Spleen (tissue), 7 donors: ENCODE measurements around the gene PPTC7.

Source experiments
- CTCF ChIP-seq, 11 experiments: fragments of 200-600 bp in 7 of 11; fragments of 450-650 bp in 4 of 11; sonication (generic) in 4 of 11; IDR thresholded peaks in 8 of 11; conservative IDR thresholded peaks in 3 of 11; 1 replicate in 7 of 11; 2 replicates in 4 of 11; pipeline versions ENCODE4 v1.4.0 to v1.8.0; 2016 to 2021; ENCODE audit warnings: antibody characterized with exemption in 11 of 11, inconsistent platforms in 4 of 11, mild to moderate bottlenecking in 1 of 11
- POLR2AphosphoS5 ChIP-seq, 3 donors: sonication (generic); formaldehyde crosslinking; IDR thresholded peaks; one replicate each; pipeline ENCODE4 v1.5.1; 2017; ENCODE audit warnings: antibody characterized with exemption in 3 of 3
- donor health status: DM: no; HTN: no; CAD: no; lungs with moderate emphysema.
- donor health status: DM: no; HTN: no; CAD: no.
- donor health status: DM: no; HTN: no; CAD: no.

- peak in 1 of 3 donors; percentile 41 for TF ChIP-seq POLR2AphosphoS5 (IDR thresholded peaks at IDR 0.05)
- TF ChIP-seq CTCF (IDR thresholded peaks at IDR 0.05 in 8 of 11, conservative IDR thresholded peaks at IDR 0.05 in 3 of 11): no peak
Measured at GRCh38 chr12:110585231-110585799, 2.2 kb upstream of the PPTC7 start.
